SK-N-SH treated with all-trans-retinoic acid at 6 μM for 48 hours (cell line): Measurements from ENCODE around the gene SNRK.

ENCODE experiments used
- BACH2 ChIP-seq: fragments of 250-450 bp; sonication (Bioruptor Pico); IDR thresholded peaks from 2 replicates; pipeline ENCODE4 v1.9.0; 2021; ENCODE audit warnings: mild to moderate bottlenecking, borderline replicate concordance
- CREB5 ChIP-seq: fragments of 250-450 bp; sonication (Bioruptor Pico); IDR thresholded peaks from 2 replicates; pipeline ENCODE4 v1.5.1; 2020; ENCODE audit warnings: low read depth, mild to moderate bottlenecking, moderate library complexity
- CSDC2 ChIP-seq: fragments of 250-450 bp; sonication (Bioruptor Pico); IDR thresholded peaks from 2 replicates; pipeline ENCODE4 v1.5.0; 2020; ENCODE audit warnings: mild to moderate bottlenecking, moderate library complexity
- ESRRG ChIP-seq: fragments of 250-450 bp; sonication (Bioruptor Pico); IDR thresholded peaks from 2 replicates; pipeline ENCODE4 v1.6.1; 2021; ENCODE audit warnings: mild to moderate bottlenecking
- GLIS3 ChIP-seq: fragments of 250-450 bp; sonication (Bioruptor Pico); IDR thresholded peaks from 2 replicates; pipeline ENCODE4 v1.5.0; 2020; ENCODE audit warnings: mild to moderate bottlenecking, moderate library complexity
- OSR1 ChIP-seq: fragments of 250-450 bp; sonication (Bioruptor Pico); IDR thresholded peaks from 2 replicates; pipeline ENCODE4 v1.8.0; 2022; ENCODE audit warnings: moderate library complexity, mild to moderate bottlenecking, inconsistent platforms
- PATZ1 ChIP-seq: fragments of 250-450 bp; sonication (Bioruptor Pico); IDR thresholded peaks from 2 replicates; pipeline ENCODE4 v1.8.0; 2020; ENCODE audit warnings: mild to moderate bottlenecking, moderate library complexity, borderline replicate concordance
- PPARA ChIP-seq: fragments of 250-450 bp; sonication (Bioruptor Pico); IDR thresholded peaks from 2 replicates; pipeline ENCODE4 v1.5.0; 2020; ENCODE audit warnings: mild to moderate bottlenecking, borderline replicate concordance
- SNAI2 ChIP-seq: fragments of 250-450 bp; sonication (Bioruptor Pico); IDR thresholded peaks from 2 replicates; pipeline ENCODE4 v1.5.0; 2020; ENCODE audit warnings: mild to moderate bottlenecking, moderate library complexity
- TCF4 ChIP-seq: fragments of 250-450 bp; sonication (Bioruptor Pico); IDR thresholded peaks from 2 replicates; pipeline ENCODE4 v1.8.0; 2021; ENCODE audit warnings: mild to moderate bottlenecking, moderate library complexity, borderline replicate concordance
- TSHZ2 ChIP-seq: fragments of 250-450 bp; sonication (Bioruptor Pico); IDR thresholded peaks from 2 replicates; pipeline ENCODE4 v1.5.0; 2020; ENCODE audit warnings: mild to moderate bottlenecking, moderate library complexity
- ZC3H10 ChIP-seq: fragments of 250-450 bp; sonication (Bioruptor Pico); IDR thresholded peaks from 2 replicates; pipeline ENCODE4 v1.5.1; 2021; ENCODE audit warnings: mild to moderate bottlenecking, moderate library complexity
- ZNF565 ChIP-seq: fragments of 450-650 bp; formaldehyde crosslinking; conservative IDR thresholded peaks from 2 replicates; pipeline ENCODE4 v1.5.0; 2020; ENCODE audit warnings: low read depth, mild to moderate bottlenecking, moderate library complexity

GRCh38 chr3:43353923-43354670 lies 67.8 kb downstream of the SNRK start:
- TF ChIP-seq ESRRG (no peak), GLIS3 (CRISPR knock-in tag) (no peak), CSDC2 (CRISPR knock-in tag) (no peak), PPARA (CRISPR knock-in tag) (no peak), BACH2 (CRISPR knock-in tag) (no peak), TSHZ2 (CRISPR knock-in tag) (no peak), ZNF565 (CRISPR knock-in tag) (no peak), OSR1 (CRISPR knock-in tag) (no peak), PATZ1 (CRISPR knock-in tag) (no peak), SNAI2 (CRISPR knock-in tag) (no peak), ZC3H10 (CRISPR knock-in tag) (no peak), TCF4 (CRISPR knock-in tag) (no peak), CREB5 (no peak)
